GM19351 (cell line): ENCODE results near the gene PTBP2.

Source experiments
- ATAC-seq: cut with Tn5 transposase; IDR thresholded peaks from one replicate; pipeline ENCODE4 v1.9.1; 2021; ENCODE audit warnings: mild to moderate bottlenecking, moderate library complexity; ENCODE audit not compliant: unreplicated experiment

PTBP2 gene

GRCh38 chr1:96721416-96722160 is at the start of gene PTBP2:
PTBP2 (plus strand) TSS chr1:96721784; CDS start chr1:96721865, 81 bp downstream.
- ATAC-seq, result peak; percentile 91

DNA sequence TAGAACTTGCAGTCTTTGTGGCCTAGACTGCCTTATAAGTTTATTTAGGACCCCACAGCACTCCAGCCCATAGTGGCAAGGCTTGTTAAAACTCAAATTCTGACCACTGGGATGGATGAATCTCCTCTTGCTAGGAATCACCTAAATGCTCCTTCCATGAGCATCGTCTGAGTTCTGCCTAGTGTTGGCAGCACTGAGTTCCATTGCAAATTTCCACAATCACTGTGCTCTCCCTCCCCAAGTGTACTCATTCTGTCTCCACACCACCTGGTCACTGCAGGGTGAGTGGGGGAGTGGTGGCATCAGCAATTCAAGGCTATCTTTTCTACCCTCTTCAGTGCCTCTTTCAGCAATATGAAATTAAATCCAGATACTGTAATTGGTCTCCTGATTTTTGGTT is 46.7 kb upstream of the PTBP2 start:
- ATAC-seq, result no peak

DNA sequence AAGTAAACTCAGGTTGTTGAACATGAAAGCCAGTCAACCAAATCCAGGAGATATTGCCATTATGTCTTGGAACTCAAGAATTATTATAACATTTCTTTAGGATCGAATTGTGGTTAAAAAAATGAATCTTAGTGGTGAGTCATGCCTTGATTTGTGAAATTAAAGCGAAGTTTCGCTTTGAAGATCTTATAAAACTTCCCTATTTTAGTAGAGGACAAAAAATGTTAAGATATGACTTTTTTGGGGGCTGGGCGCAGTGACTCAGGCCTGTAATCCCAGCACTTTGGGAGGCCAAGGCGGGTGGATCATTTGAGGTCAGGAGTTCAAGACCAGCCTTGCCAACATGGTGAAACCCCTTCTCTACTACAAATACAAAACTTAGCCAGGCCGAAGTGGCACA is 39.5 kb upstream of the PTBP2 start:
- no peak for ATAC-seq

DNA sequence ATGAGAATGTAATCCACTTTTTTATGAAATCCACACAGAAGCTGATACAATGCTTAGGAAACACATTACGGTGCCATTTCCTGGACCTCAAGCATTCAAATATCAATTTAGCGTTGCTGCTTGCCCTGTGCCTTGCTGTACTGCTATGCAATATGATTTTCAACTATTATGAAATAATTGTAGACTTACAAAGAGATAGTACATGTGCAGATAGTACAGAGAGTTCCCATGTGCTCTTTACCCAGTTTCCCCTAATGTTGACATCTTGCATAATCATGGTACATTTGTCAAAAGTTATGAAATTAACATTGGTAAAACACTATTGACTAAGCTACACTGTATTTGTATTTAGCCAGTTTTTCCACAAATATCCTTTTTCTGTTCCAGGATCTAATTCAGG is 37.7 kb upstream of the PTBP2 start:
- ATAC-seq, result no peak

DNA sequence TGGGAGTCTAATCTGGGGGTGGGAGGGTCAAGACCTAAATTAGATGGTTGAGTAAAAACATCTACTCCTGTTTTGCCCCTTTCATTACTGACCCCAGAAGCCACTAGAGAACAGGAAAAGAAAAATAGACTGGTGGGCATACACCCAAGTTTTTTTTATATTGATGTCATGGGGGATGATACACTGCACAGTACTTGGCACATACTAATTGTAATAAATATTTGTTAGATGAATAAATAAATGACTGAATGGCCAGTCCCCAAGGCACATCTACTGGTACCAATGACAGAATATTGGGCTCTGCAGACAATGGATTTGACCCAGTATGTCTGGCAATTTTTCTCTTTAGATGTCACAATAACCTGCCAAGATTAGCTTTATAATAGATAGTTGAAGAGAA is 36.8 kb upstream of the PTBP2 start:
- no peak for ATAC-seq

DNA sequence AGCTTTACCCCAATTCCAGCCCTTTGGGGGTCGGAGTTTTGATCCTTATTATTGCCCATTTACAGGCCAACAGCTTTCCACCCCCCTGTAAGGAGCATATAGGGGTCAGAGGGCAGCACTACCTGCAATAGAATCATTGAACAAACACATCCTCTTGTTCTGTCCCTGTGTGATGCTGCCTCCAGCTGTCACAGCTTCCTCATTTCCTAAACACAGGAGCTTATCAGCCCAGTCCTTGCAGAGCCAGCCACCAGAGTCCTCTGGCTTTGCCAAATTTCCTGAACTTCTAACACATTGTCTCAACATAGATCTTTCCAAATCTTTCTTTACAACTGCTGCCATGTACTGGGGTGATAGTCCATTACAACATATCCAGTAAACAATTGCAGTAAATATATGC is 32.8 kb upstream of the PTBP2 start:
- no peak for ATAC-seq

- no peak for ATAC-seq
Observed at GRCh38 chr1:96695954-96696353, 25.6 kb upstream of the PTBP2 start.

GRCh38 chr1:96698342-96698983 is 23.1 kb upstream of the PTBP2 start:
- ATAC-seq, result no peak

DNA sequence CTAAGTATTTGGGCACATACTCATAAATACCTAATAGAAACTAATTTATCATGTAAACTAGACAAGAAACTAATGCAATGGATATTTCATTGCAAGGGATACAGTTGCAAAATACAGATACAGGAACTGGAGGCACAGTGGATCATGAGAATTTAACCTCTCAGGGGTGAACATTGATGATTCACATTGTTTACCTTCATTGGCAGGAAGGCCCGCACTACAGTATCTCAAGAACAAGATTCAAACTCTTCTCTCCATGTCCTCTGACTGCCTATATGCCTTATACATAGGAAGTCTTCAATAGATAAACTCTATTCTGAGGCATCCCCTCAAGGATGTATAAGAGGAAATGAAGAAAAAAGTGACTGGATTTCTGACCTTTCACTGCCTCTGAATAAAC is 18.4 kb upstream of the PTBP2 start:
- no peak for ATAC-seq

- ATAC-seq, result no peak
Observed at GRCh38 chr1:96707023-96707422, 14.6 kb upstream of the PTBP2 start.

- ATAC-seq, result no peak
Observed at GRCh38 chr1:96708482-96708881, 13.1 kb upstream of the PTBP2 start.

DNA sequence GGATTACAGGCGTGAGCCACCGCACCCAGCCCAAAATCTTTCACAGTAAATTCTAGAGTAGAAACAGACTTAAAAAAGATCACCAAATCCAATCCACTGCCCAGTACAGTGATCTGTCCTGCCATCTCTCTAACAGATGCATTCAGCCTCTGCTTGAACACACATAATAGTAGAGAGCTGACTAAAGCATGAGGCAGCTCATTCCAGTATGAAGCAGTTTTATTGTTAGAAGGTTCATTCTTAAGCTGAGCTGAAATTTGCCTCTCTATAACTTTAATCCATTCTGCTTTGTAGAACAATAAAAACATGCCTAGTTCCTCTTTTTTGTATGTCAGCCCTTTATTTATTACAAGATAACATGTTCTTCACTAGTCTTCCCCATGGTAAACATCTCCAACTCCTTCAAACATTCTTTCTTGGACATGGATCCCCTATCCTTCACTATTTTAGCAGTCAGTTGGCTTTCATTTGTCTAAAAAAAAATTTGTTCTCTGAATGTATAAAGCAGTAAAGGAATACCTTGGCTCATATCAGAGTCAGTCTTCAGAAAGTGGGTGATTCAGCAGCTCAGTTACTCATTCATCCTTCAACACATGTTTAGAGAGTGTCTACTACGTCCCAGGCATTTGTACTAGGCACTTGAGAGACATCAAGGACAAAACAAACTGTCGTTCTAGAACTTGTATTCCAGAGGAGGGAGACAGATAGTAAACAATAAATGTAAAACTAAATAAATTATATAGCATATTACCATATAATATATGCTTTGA is 10.7 kb upstream of the PTBP2 start:
- no peak for ATAC-seq

- no peak for ATAC-seq
Observed at GRCh38 chr1:96713649-96714048, 7.9 kb upstream of the PTBP2 start.

- no peak for ATAC-seq
Observed at GRCh38 chr1:96714881-96715280, 6.7 kb upstream of the PTBP2 start.

DNA sequence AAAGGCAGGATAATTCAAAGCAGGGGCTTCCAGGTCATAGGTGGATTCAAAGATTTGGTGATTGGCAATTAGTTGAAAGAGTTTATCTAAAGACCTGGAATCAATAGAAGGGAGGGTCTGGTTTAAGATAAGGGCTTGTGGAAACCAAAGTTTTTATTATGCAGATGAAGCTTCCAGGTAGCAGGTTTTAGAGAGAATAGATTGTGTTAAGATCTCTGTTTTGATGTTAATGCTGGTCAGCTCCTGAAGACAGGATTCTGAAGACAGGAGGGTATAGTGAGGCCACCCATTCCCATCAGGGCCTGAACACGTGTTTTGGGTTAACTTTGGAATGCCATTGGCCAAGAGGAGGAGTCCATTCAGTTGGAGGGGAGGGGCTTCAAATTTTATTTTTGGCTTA is 6.1 kb upstream of the PTBP2 start:
- ATAC-seq, result no peak

DNA sequence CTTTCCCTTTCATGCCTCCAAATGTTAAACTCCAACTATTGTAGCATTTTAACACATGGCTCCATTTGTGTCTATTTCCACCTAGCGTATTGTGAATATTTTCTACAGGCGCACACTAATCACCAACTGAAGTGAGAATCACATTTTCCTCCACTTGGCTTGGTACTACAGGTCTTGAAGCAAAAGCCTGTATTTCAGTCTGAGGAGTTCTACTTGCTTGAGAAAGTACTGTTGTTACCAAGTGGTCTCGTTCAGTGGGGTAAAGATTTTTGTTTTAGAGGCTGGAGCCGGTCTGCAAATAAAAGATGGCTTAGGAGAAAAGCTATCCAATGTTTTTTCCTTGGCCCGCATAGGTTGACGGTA is 550 bp upstream of the PTBP2 start:
- ATAC-seq, result peak; percentile 10

DNA sequence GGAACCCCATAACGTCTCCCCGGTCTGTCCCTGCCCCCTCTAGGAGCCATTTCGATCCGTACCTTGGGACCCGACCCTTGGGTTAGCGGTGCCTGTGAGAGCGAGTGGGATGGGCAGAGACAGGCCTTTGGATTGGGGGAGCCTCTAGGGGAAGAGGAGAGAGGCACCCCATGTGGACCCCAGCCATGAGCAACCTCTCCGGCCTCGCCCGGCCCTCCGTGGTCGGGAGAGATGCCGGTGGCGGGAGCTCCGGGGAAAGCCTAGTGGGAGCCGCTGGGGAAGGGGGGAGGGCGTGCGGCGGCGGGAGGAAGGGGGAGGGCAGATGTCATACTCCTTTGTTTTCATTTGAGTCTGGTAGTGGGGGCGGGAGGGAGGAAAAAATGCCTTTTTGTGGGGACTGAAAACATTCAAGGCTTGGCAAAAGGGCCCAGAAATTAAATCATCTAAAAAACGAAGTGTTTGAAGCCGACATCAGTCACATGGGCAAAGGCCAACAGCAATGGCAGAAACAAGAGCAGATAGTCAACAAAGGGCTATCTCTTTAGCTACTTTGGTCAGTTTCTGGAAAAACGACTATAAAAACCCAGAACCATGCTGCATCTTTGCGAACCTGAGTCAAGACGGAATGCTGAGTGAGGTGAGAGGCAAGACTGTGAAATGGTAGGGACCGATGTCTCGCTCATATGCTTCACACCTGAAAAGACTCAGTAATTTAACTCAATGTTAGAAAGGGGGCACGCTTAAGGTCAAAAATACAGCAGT is 758 bp downstream of the PTBP2 start:
- ATAC-seq, result peak; percentile 52

GRCh38 chr1:96722958-96723357 is 1.4 kb downstream of the PTBP2 start:
- ATAC-seq, result no peak

- ATAC-seq, result no peak
Observed at GRCh38 chr1:96723377-96723776, 1.8 kb downstream of the PTBP2 start.

- no peak for ATAC-seq
Observed at GRCh38 chr1:96723936-96724335, 2.4 kb downstream of the PTBP2 start.

- ATAC-seq, result no peak
Observed at GRCh38 chr1:96727860-96728259, 6.3 kb downstream of the PTBP2 start.
